HG02798 (cell line): ENCODE data around the gene COA7.
A peak's percentile ranks its signal among the peaks of the same experiment; 100 is the strongest.

Experiments used
- ATAC-seq: cut with Tn5 transposase; IDR thresholded peaks from one replicate; pipeline ENCODE4 v1.9.1; 2021; ENCODE audit warnings: mild to moderate bottlenecking; ENCODE audit not compliant: unreplicated experiment, poor library complexity

The COA7 gene

GRCh38 chr1:52641307-52641706 lies 56.8 kb downstream of the COA7 start:
- ATAC-seq: no peak

GRCh38 chr1:52640697-52641096 lies 57.5 kb downstream of the COA7 start:
- no peak for ATAC-seq

DNA sequence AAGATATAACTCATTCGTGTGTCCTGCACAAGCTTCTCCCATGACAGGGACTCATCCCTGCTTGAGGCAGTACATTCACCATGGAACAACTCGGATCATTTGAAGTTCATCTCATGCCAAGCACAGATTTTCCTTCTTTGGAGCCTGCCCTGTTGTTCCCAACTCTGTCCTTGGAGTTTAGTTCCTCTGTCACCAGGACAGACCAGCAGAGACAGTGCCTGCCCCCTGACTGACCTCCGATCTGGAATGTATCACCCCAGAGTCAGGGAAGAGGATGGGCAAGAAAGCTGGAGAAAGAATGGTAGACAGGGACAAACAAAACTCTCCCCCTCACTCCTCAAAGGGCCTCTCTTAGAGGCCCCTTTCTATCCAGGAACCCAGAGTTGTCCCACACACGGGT lies 60.2 kb downstream of the COA7 start:
- no peak for ATAC-seq

GRCh38 chr1:52636721-52637695 lies 61.1 kb downstream of the COA7 start:
- ATAC-seq: peak; percentile 61

DNA sequence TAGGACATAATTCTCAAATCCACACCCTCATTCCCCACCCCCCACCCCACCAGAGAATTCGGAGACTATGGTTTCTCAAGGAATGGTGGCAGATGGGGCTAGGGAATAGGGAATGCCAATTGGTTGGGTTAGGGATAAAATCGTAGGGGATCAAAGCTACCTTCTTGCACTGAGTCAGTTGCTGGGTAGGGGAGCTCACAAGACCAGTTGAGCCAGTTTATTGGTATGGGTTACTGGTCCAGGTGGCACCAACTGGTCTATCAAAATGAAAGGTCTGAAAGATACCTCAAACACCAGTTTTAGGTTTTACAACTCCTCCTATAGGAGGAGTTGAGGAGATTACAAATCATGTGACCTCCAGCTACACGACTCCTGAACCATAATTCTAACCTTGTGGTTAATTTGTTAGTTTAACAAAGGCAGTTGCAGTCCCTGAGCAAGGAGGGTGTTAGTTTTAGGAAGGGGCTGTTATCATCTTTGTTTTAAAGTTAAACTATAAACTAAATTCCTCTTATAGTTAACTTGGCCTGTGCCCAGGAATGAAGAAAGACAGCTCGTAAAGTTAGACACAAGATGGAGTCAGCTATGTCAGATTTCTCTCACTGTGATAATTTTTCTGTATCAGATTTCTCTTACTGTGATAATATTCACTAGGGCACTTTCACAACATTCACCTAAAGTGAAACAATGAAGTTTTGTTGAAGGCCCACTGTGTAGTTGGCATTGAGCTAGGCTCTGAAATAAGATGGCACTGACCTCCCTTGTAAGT lies 62.6 kb downstream of the COA7 start:
- no peak for ATAC-seq
